ENCODE results near the gene METTL22. TPM values are rescaled to one million over a fixed set of nuclear protein-coding genes. Genes with fewer than 3 reads are reported as not detected.
A peak's percentile ranks its signal among the peaks of the same experiment; 100 is the strongest.

Gene METTL22
- total and polyA plus RNA-seq, 10 of the 15 experiments (the other 5 are each of a cell fraction or from before 2014, with no cell fraction given): 6.4 to 34.7 (median 18.8) TPM

DNA sequence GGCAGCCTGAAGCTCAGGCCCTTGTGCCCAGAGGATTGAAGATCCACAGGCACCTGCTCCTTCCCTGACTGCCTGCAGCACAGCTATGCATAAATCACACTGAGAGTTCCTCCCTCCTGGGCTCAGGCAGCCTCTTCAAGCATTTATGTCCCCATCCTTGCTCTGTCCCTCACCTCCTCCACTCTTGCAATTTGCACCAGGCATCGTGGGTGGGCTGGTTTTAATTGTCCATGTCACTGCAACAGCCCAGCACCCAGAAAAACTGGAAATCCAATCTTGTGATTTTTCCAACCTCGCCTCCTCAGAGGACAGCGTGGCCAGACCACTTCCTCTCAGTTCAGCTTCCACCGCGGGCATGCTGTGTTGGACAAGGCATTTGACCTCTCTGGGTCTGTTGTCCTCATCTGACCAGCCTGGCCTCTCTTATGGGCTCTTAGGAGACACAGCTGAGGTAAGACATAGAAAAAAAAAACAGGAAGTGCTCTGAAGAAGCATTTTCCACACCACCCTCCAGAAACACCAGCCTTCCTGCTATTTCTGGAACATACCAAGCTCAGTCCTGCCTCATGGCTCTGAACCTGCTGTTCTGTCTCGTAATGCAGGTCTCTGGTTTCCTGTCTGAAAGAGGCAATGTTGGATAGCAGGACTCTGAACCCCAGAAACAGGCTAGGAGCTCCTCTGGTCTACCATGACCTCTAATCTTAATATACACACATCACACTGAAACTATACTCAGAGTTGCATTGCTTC is 39.5 kb upstream of the METTL22 start:
- Histone ChIP-seq H3K27me3 (replicated peaks in 1 of 2; ENCODE audit: control insufficient read depth in 2 of 2, insufficient read depth in 2 of 2, low read length in 1 of 2) (no peaks in the 10 kb centered on the region), H2AFZ (ENCODE audit: control insufficient read depth, low read depth, low read length) (peak overlapping the region; percentile 62; the same call in 1 of the 2 replicates), H3K79me2 (ENCODE audit: control insufficient read depth, insufficient read depth, low read length) (no peaks in the 10 kb centered on the region), H3K9me3 (replicated peaks; ENCODE audit: control insufficient read depth, insufficient read depth, low read length) (peaks cover 1% of the 10 kb centered on the region; the same call in 1 of the 3 replicates), H4K20me1 (ENCODE audit: control insufficient read depth, insufficient read depth) (no peaks in the 10 kb centered on the region), H3K4me3 (no peak overlapping the region), H3K4me2 (ENCODE audit: control insufficient read depth, insufficient read depth) (no peak overlapping the region), H3K36me3 (ENCODE audit: control insufficient read depth in 2 of 2, insufficient read depth in 2 of 2, low read length in 1 of 2) (no peaks in the 10 kb centered on the region), H3K9ac (ENCODE audit: control insufficient read depth, insufficient read depth, low read length) (no peak overlapping the region), H3K4me1 (ENCODE audit: control insufficient read depth, insufficient read depth, low read length) (0 out of 2 replicates have a peak, but pooled peaks cover 3% of the 10 kb centered on the region), H3K27ac (ENCODE audit: control insufficient read depth, insufficient read depth) (no peak overlapping the region)
- ChIA-PET CTCF (interaction anchor here (0.6 to 3.5 kb wide), 7 partner anchors 9 to 428 kb away, joined by 3 to 14 read pairs (median 3); no protein-coding TSS in a partner anchor), RAD21 (ENCODE audit: unreplicated experiment) (interaction anchor here (0.6 kb wide), 1 partner anchor 15 kb away, joined by 3 read pairs; no protein-coding TSS in a partner anchor), POLR2A (no interaction called here), SMC1A (ENCODE audit: uncharacterized antibody, unreplicated experiment) (interaction anchor here (0.6 to 1.6 kb wide), 6 partner anchors 12 to 546 kb away, joined by 3 to 4 read pairs (median 3); no protein-coding TSS in a partner anchor)
- TF ChIP-seq TCF12 (IDR thresholded peaks at IDR 0.05; ENCODE audit: low read depth, low read length) (no peak), IKZF1 (conservative IDR thresholded peaks at IDR 0.05) (0 out of 2 replicates have a peak, but pooled peaks have one; percentile 18), GATAD2B (conservative IDR thresholded peaks at IDR 0.05; ENCODE audit: low read depth) (no peak), SPI1 (IDR thresholded peaks at IDR 0.05; ENCODE audit: borderline replicate concordance, insufficient read depth, low read depth, low read length) (peak; percentile 91), ATF7 (IDR thresholded peaks at IDR 0.05; ENCODE audit: low read depth) (no peak)
- in situ Hi-C loops (cut with MboI): no loop called here
- 3% methylated on average over 6 of the region's 6 CpGs for WGBS (ENCODE audit: insufficient coverage, insufficient replicate concordance, low lambda C conversion rate, missing lambda C conversion rate)
- intact Hi-C loops (cut with micrococcal nuclease; ENCODE audit: unreplicated experiment): no loop called here
- FAIRE-seq (peak; percentile 83), DNase-seq (ENCODE audit: low read depth, low spot score) (no peak), ATAC-seq (peak; percentile 41)
- no TSS peak for BruUV-seq (replicated peaks)

DNA sequence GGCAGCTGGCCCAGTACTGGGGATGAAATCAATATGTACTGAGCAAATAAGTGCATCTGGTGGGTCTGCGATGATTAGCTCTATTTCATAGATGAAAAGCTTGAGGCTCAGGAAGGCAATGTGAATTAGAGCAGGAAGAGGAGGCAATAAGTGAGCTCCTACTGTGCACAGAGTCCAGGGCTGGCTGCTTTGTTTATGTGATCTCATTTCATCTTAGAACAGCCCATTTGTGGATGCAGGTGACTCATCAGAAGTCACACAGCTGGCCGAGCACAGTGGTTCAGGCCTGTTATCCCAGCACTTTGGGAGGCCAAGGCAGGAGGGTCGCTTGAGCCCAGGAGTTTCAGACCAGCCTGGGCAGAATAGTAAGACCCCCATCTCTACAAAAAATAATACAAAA is 38.3 kb upstream of the METTL22 start:
- Histone ChIP-seq H3K4me2 (ENCODE audit: control insufficient read depth, insufficient read depth) (no peak overlapping the region), H2AFZ (ENCODE audit: control insufficient read depth, low read depth, low read length) (no peak overlapping the region), H3K27me3 (replicated peaks in 1 of 2; ENCODE audit: control insufficient read depth in 2 of 2, insufficient read depth in 2 of 2, low read length in 1 of 2) (no peaks in the 10 kb centered on the region), H4K20me1 (ENCODE audit: control insufficient read depth, insufficient read depth) (no peaks in the 10 kb centered on the region), H3K79me2 (ENCODE audit: control insufficient read depth, insufficient read depth, low read length) (no peaks in the 10 kb centered on the region), H3K9me3 (replicated peaks; ENCODE audit: control insufficient read depth, insufficient read depth, low read length) (peaks cover 1% of the 10 kb centered on the region; the same call in 1 of the 3 replicates), H3K36me3 (ENCODE audit: control insufficient read depth in 2 of 2, insufficient read depth in 2 of 2, low read length in 1 of 2) (no peaks in the 10 kb centered on the region), H3K9ac (ENCODE audit: control insufficient read depth, insufficient read depth, low read length) (no peak overlapping the region), H3K27ac (ENCODE audit: control insufficient read depth, insufficient read depth) (no peak overlapping the region), H3K4me1 (ENCODE audit: control insufficient read depth, insufficient read depth, low read length) (0 out of 2 replicates have a peak, but pooled peaks cover 3% of the 10 kb centered on the region), H3K4me3 (no peak overlapping the region)
- in situ Hi-C loops (cut with MboI) (no loop called here), intact Hi-C loops (cut with micrococcal nuclease; ENCODE audit: unreplicated experiment) (no loop called here)
- no TSS peak for BruUV-seq (replicated peaks)
- WGBS (ENCODE audit: insufficient coverage, insufficient replicate concordance, low lambda C conversion rate, missing lambda C conversion rate): 44% methylated on average over 3 of the region's 3 CpGs
- FAIRE-seq (no peak), ATAC-seq (no peak), DNase-seq (ENCODE audit: low read depth, low spot score) (no peak)
- SMC1A ChIA-PET (ENCODE audit: uncharacterized antibody, unreplicated experiment): interaction anchor here (1.4 to 1.9 kb wide), 3 partner anchors 11 to 23 kb away, joined by 3 to 4 read pairs (median 3); no protein-coding TSS in a partner anchor
- CTCF ChIA-PET: interaction anchor here (1.0 to 3.5 kb wide), 5 partner anchors 10 to 77 kb away, joined by 3 to 14 read pairs (median 3); no protein-coding TSS in a partner anchor
- POLR2A ChIA-PET: no interaction called here
- RAD21 ChIA-PET (ENCODE audit: unreplicated experiment): no interaction called here
- no peak for TF ChIP-seq MEF2B (IDR thresholded peaks at IDR 0.05; ENCODE audit: partially characterized antibody, poor library complexity, severe bottlenecking)
- TF ChIP-seq, protein P1, sequence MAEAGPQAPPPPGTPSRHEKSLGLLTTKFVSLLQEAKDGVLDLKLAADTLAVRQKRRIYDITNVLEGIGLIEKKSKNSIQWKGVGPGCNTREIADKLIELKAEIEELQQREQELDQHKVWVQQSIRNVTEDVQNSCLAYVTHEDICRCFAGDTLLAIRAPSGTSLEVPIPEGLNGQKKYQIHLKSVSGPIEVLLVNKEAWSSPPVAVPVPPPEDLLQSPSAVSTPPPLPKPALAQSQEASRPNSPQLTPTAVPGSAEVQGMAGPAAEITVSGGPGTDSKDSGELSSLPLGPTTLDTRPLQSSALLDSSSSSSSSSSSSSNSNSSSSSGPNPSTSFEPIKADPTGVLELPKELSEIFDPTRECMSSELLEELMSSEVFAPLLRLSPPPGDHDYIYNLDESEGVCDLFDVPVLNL (IDR thresholded peaks at IDR 0.05; ENCODE audit: low read depth, low read length): no peak
- TF ChIP-seq RAD51 (IDR thresholded peaks at IDR 0.05): no peak
- no peak for TF ChIP-seq STAT1 (conservative IDR thresholded peaks at IDR 0.05)
- TF ChIP-seq KLF5 (IDR thresholded peaks at IDR 0.05; ENCODE audit: partially characterized antibody): no peak
- no peak for TF ChIP-seq ZNF384 (IDR thresholded peaks at IDR 0.05; ENCODE audit: borderline replicate concordance, low read depth, low read length)
- TF ChIP-seq, protein P2, sequence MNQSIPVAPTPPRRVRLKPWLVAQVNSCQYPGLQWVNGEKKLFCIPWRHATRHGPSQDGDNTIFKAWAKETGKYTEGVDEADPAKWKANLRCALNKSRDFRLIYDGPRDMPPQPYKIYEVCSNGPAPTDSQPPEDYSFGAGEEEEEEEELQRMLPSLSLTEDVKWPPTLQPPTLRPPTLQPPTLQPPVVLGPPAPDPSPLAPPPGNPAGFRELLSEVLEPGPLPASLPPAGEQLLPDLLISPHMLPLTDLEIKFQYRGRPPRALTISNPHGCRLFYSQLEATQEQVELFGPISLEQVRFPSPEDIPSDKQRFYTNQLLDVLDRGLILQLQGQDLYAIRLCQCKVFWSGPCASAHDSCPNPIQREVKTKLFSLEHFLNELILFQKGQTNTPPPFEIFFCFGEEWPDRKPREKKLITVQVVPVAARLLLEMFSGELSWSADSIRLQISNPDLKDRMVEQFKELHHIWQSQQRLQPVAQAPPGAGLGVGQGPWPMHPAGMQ (IDR thresholded peaks at IDR 0.05; ENCODE audit: borderline replicate concordance): no peak
- TF ChIP-seq MTA3 (IDR thresholded peaks at IDR 0.05; ENCODE audit: borderline replicate concordance, low read length): no peak
- TF ChIP-seq TARDBP (IDR thresholded peaks at IDR 0.05; ENCODE audit: borderline replicate concordance): no peak

Measured in GM12878 (cell line).